Neural cell (in vitro differentiated cells): Measurements from ENCODE around the gene RPS24. TPM values are rescaled to one million over a fixed set of nuclear protein-coding genes. Genes with fewer than 3 reads are reported as not detected.

Experiments
- H2AFZ ChIP-seq: fragments of 200-600, 300-800 bp; sonication (generic), shearing (Covaris generic); 2 replicates; pipeline ENCODE4 v1.6.0; 2014; ENCODE audit warnings: low read depth, mild to moderate bottlenecking, antibody characterized with exemption, low read length, moderate library complexity
- H3F3A ChIP-seq: fragments of 200-600 bp; shearing (Covaris generic); 2 replicates; pipeline ENCODE4 v1.6.1; 2016; ENCODE audit warnings: mild to moderate bottlenecking, moderate library complexity, mixed read lengths, antibody characterized with exemption, low read length; ENCODE audit not compliant: insufficient read depth, poor library complexity, severe bottlenecking
- H3K27ac ChIP-seq: fragments of 200-600, 300-800 bp; sonication (generic), shearing (Covaris generic); 2 replicates; pipeline ENCODE4 v1.5.1; 2014; ENCODE audit warnings: mild to moderate bottlenecking, low read length, moderate library complexity
- H3K27me3 ChIP-seq: fragments of 300-800, 200-600 bp; sonication (generic), shearing (Covaris generic); 2 replicates; pipeline ENCODE4 v1.6.0; 2014; ENCODE audit warnings: mild to moderate bottlenecking, low read depth, low read length, moderate library complexity; ENCODE audit not compliant: insufficient read depth
- H3K36me3 ChIP-seq: fragments of 300-800, 200-600 bp; sonication (generic), shearing (Covaris generic); 2 replicates; pipeline ENCODE4 v1.5.1; 2014; ENCODE audit warnings: mild to moderate bottlenecking, antibody characterized with exemption, low read length, moderate library complexity; ENCODE audit not compliant: insufficient read depth
- H3K4me2 ChIP-seq: fragments of 300-800, 200-600 bp; sonication (generic), shearing (Covaris generic); 2 replicates; pipeline ENCODE4 v1.6.0; 2014; ENCODE audit warnings: mild to moderate bottlenecking, low read length
- H3K4me3 ChIP-seq: fragments of 300-800, 200-600 bp; sonication (generic), shearing (Covaris generic); 2 replicates; pipeline ENCODE4 v1.5.1; 2014; ENCODE audit warnings: mild to moderate bottlenecking, low read length, moderate library complexity
- H3K79me2 ChIP-seq: fragments of 200-600 bp; shearing (Covaris generic); replicated peaks from 2 replicates; pipeline ENCODE4 v1.6.0; 2014; ENCODE audit warnings: mild to moderate bottlenecking, low read length, moderate library complexity; ENCODE audit not compliant: insufficient read depth
- H3K9ac ChIP-seq: fragments of 300-800, 200-600 bp; sonication (generic), shearing (Covaris generic); 2 replicates; pipeline ENCODE4 v1.6.1; 2016; ENCODE audit warnings: mild to moderate bottlenecking, low read length, mixed read lengths
- H3K9me2 ChIP-seq: fragments of 200-600 bp; shearing (Covaris generic); 2 replicates; pipeline ENCODE4 v1.6.1; 2016; ENCODE audit warnings: mild to moderate bottlenecking, low read length, mixed read lengths; ENCODE audit not compliant: insufficient read depth
- H3K9me3 ChIP-seq: fragments of 200-600, 300-800 bp; sonication (generic), shearing (Covaris generic); 2 replicates; pipeline ENCODE4 v1.6.1; 2016; ENCODE audit warnings: mild to moderate bottlenecking, mixed run types, low read length, moderate library complexity, mixed read lengths
- H4K20me1 ChIP-seq: fragments of 200-600 bp; shearing (Covaris generic); 2 replicates; pipeline ENCODE4 v1.6.1; 2016; ENCODE audit warnings: mild to moderate bottlenecking, mixed run types; ENCODE audit not compliant: insufficient read depth
- EP300 ChIP-seq: fragments of 450-650 bp; conservative IDR thresholded peaks from 2 replicates; pipeline ENCODE4 v1.6.1; 2014; ENCODE audit warnings: antibody characterized with exemption, mild to moderate bottlenecking, moderate library complexity; ENCODE audit not compliant: poor library complexity, severe bottlenecking
- EZH2 ChIP-seq: fragments of 200-600, 300-800 bp; shearing (Covaris generic), sonication (generic); IDR thresholded peaks from 2 replicates; pipeline ENCODE4 v1.6.1; 2014; ENCODE audit warnings: antibody characterized with exemption, low read length, borderline replicate concordance, mild to moderate bottlenecking; ENCODE audit not compliant: insufficient read depth, poor library complexity, severe bottlenecking
- MXI1 ChIP-seq: fragments of 450-650 bp; conservative IDR thresholded peaks from 2 replicates; pipeline ENCODE4 v1.6.1; 2014; ENCODE audit warnings: antibody characterized with exemption, mild to moderate bottlenecking; ENCODE audit not compliant: poor library complexity, severe bottlenecking
- POLR2AphosphoS5 ChIP-seq: IDR thresholded peaks from 2 replicates; pipeline ENCODE4 v1.6.1; 2012
- RAD21 ChIP-seq: fragments of 450-650 bp; conservative IDR thresholded peaks from 2 replicates; pipeline ENCODE4 v1.6.1; 2014; ENCODE audit warnings: antibody characterized with exemption, mild to moderate bottlenecking, moderate library complexity
- SMC3 ChIP-seq: fragments of 450-650 bp; conservative IDR thresholded peaks from 2 replicates; pipeline ENCODE4 v1.6.1; 2014; ENCODE audit warnings: antibody characterized with exemption, mild to moderate bottlenecking, moderate library complexity; ENCODE audit not compliant: poor library complexity
- TAF1 ChIP-seq: IDR thresholded peaks from 2 replicates; pipeline ENCODE4 v1.6.1; 2012; ENCODE audit warnings: low read depth
- polyA plus RNA-seq: library from polyadenylated mRNA; depleted of rRNA; stranded (reverse); fragments of >200 nt; gene quantifications from 2 replicates; pipeline ENCODE4 v1.2.3, GENCODE V29; 2014
- TF ChIP-seq, protein P1 (sequence below): IDR thresholded peaks from 2 replicates; pipeline ENCODE4 v1.6.1; 2012; ENCODE audit warnings: borderline replicate concordance
- TF ChIP-seq, protein P2 (sequence below): fragments of 450-650 bp; IDR thresholded peaks from 2 replicates; pipeline ENCODE4 v1.5.1; 2014; ENCODE audit warnings: antibody characterized with exemption, mild to moderate bottlenecking, moderate library complexity; ENCODE audit not compliant: poor library complexity, severe bottlenecking

The RPS24 gene
- polyA plus RNA-seq, 1 donor from 2014 or later: 2,734 TPM

DNA sequence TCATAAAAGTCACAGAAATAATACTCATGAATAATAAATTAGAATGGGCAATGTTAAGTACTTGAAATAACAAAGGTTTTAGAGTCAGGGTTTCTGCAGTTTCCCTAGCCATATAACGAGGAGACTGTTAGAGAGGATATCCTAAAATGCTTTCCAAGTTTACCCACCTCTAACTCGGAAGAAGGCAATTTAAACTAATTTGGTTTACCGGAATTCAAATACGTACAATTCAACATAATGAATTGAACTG lies 351 bp upstream of the RPS24 start:
- H4K20me1 ChIP-seq: no peaks in the 10 kb centered on the region

DNA sequence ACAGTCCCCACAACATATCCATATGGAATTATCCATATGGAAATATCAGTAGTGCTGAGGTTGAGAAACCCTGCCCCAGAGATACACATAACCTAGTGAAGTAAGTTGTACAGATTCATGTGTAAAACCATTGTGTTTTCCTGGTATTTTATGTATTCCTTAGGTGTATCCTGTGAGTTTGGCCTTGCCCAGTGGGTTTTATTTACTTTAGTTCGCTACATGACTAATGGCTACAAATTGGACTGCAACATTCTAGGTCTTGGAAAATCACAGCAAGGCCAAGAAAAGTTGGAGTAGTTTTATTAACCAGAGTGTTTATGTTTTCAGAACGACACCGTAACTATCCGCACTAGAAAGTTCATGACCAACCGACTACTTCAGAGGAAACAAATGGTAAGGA lies 1.4 kb downstream of the RPS24 start:
- H3K79me2 ChIP-seq: peaks cover 20% of the 10 kb centered on the region
- H3K4me3 ChIP-seq: peak overlapping the region; percentile 78
- no peaks in the 10 kb centered on the region for H3K9me3 ChIP-seq
- no peaks in the 10 kb centered on the region for H3F3A ChIP-seq
- peak overlapping the region; percentile 93 for H3K4me2 ChIP-seq
- H3K27ac ChIP-seq: no peak overlapping the region
- no peak for TF ChIP-seq SMC3
- no peak for TF ChIP-seq TAF1
- no peak for TF ChIP-seq EP300
- TF ChIP-seq POLR2AphosphoS5: no peak
- TF ChIP-seq, protein P1, sequence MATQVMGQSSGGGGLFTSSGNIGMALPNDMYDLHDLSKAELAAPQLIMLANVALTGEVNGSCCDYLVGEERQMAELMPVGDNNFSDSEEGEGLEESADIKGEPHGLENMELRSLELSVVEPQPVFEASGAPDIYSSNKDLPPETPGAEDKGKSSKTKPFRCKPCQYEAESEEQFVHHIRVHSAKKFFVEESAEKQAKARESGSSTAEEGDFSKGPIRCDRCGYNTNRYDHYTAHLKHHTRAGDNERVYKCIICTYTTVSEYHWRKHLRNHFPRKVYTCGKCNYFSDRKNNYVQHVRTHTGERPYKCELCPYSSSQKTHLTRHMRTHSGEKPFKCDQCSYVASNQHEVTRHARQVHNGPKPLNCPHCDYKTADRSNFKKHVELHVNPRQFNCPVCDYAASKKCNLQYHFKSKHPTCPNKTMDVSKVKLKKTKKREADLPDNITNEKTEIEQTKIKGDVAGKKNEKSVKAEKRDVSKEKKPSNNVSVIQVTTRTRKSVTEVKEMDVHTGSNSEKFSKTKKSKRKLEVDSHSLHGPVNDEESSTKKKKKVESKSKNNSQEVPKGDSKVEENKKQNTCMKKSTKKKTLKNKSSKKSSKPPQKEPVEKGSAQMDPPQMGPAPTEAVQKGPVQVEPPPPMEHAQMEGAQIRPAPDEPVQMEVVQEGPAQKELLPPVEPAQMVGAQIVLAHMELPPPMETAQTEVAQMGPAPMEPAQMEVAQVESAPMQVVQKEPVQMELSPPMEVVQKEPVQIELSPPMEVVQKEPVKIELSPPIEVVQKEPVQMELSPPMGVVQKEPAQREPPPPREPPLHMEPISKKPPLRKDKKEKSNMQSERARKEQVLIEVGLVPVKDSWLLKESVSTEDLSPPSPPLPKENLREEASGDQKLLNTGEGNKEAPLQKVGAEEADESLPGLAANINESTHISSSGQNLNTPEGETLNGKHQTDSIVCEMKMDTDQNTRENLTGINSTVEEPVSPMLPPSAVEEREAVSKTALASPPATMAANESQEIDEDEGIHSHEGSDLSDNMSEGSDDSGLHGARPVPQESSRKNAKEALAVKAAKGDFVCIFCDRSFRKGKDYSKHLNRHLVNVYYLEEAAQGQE: no peak
- no peak for TF ChIP-seq EZH2
- TF ChIP-seq, protein P2, sequence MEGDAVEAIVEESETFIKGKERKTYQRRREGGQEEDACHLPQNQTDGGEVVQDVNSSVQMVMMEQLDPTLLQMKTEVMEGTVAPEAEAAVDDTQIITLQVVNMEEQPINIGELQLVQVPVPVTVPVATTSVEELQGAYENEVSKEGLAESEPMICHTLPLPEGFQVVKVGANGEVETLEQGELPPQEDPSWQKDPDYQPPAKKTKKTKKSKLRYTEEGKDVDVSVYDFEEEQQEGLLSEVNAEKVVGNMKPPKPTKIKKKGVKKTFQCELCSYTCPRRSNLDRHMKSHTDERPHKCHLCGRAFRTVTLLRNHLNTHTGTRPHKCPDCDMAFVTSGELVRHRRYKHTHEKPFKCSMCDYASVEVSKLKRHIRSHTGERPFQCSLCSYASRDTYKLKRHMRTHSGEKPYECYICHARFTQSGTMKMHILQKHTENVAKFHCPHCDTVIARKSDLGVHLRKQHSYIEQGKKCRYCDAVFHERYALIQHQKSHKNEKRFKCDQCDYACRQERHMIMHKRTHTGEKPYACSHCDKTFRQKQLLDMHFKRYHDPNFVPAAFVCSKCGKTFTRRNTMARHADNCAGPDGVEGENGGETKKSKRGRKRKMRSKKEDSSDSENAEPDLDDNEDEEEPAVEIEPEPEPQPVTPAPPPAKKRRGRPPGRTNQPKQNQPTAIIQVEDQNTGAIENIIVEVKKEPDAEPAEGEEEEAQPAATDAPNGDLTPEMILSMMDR: no peak
- TF ChIP-seq MXI1: no peak
- TF ChIP-seq RAD21: no peak
- H3K9ac ChIP-seq: no peak overlapping the region
- H3K36me3 ChIP-seq: no peaks in the 10 kb centered on the region
- H2AFZ ChIP-seq: no peak overlapping the region
- H3K9me2 ChIP-seq: no peaks in the 10 kb centered on the region
- H4K20me1 ChIP-seq: no peaks in the 10 kb centered on the region
- no peaks in the 10 kb centered on the region for H3K27me3 ChIP-seq

More for the DNA sequence above, 351 bp upstream of the RPS24 start:
- no peaks in the 10 kb centered on the region for H3K36me3 ChIP-seq
- peak overlapping the region; percentile 61 for H3K4me2 ChIP-seq
- peaks cover 30% of the 10 kb centered on the region for H3K79me2 ChIP-seq
- no peaks in the 10 kb centered on the region for H3K9me3 ChIP-seq
- no peaks in the 10 kb centered on the region for H3K9me2 ChIP-seq
- peak overlapping the region; percentile 50 for H3K27ac ChIP-seq
- H3K9ac ChIP-seq: peak overlapping the region; percentile 43
- TF ChIP-seq EP300 (peak; percentile 1), EZH2 (no peak)
- peak overlapping the region; percentile 78 for H3K4me3 ChIP-seq
- H3F3A ChIP-seq: peaks cover 4% of the 10 kb centered on the region
- no peaks in the 10 kb centered on the region for H3K27me3 ChIP-seq
- peak overlapping the region; percentile 15 for H2AFZ ChIP-seq

DNA sequence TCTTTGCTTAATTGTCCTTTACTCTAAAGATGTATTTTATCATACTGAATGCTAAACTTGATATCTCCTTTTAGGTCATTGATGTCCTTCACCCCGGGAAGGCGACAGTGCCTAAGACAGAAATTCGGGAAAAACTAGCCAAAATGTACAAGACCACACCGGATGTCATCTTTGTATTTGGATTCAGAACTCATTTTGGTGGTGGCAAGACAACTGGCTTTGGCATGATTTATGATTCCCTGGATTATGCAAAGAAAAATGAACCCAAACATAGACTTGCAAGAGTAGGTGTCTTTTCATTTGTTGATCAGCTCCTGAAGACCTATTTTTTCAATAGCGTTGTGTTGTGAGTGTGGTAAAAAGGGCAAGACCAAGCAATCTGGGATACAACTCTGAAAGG lies 1.8 kb downstream of the RPS24 start:
- Histone ChIP-seq H2AFZ (no peak overlapping the region), H3K27ac (no peak overlapping the region), H3K9me3 (no peaks in the 10 kb centered on the region), H3K36me3 (no peaks in the 10 kb centered on the region), H3K9me2 (no peaks in the 10 kb centered on the region), H3F3A (no peaks in the 10 kb centered on the region), H3K79me2 (peaks cover 20% of the 10 kb centered on the region), H3K4me2 (no peak overlapping the region), H3K4me3 (peak overlapping the region; percentile 78), H3K27me3 (no peaks in the 10 kb centered on the region), H3K9ac (no peak overlapping the region), H4K20me1 (no peaks in the 10 kb centered on the region)
- TF ChIP-seq RAD21 (no peak), TAF1 (no peak), POLR2AphosphoS5 (no peak), MXI1 (no peak), SMC3 (no peak), EZH2 (no peak), EP300 (no peak)
- TF ChIP-seq, protein P2: no peak
- TF ChIP-seq, protein P1: no peak
